Neural crest cell (in vitro differentiated cells): ENCODE results near the gene NUCB2. TPM values are rescaled to one million over a fixed set of nuclear protein-coding genes. Genes with fewer than 3 reads are reported as not detected.
"Not testable (repeated sequence)": the region's sequence is repeated elsewhere in the genome, so short reads cannot be mapped to it uniquely, and the experiment has no call there.

Source experiments
- DNase-seq: peaks from one replicate; pipeline ENCODE4 v3.0.0; 2021; ENCODE audit warnings: low read depth, mixed read lengths, low spot score
- H3K27ac Mint-ChIP-seq: one replicate; pipeline ENCODE4 v1.8.0; 2021; ENCODE audit warnings: mild to moderate bottlenecking, mixed read lengths; ENCODE audit not compliant: unreplicated experiment
- H3K27me3 Mint-ChIP-seq: 2 replicates; pipeline ENCODE4 v1.8.0; 2021; ENCODE audit warnings: low read depth, mild to moderate bottlenecking, mixed read lengths
- H3K36me3 Mint-ChIP-seq: 2 replicates; pipeline ENCODE4 v1.8.0; 2021; ENCODE audit warnings: low read depth, mild to moderate bottlenecking, mixed read lengths
- H3K4me1 Mint-ChIP-seq: 2 replicates; pipeline ENCODE4 v1.8.0; 2021; ENCODE audit warnings: mixed read lengths
- H3K4me3 Mint-ChIP-seq: one replicate; pipeline ENCODE4 v1.8.0; 2021; ENCODE audit warnings: mild to moderate bottlenecking, mixed read lengths
- H3K9me3 Mint-ChIP-seq: 2 replicates; pipeline ENCODE4 v1.8.0; 2021; ENCODE audit warnings: mixed read lengths
- total RNA-seq: library from RNA; stranded (reverse); gene quantifications from 2 replicates; pipeline ENCODE4 v1.2.1, GENCODE V29; 2021
- TF ChIP-seq, protein P1 (sequence below): fragments of 200-600 bp; sonication (generic); conservative IDR thresholded peaks from 2 replicates; pipeline ENCODE4 v1.5.0; 2021; ENCODE audit warnings: antibody characterized with exemption, mild to moderate bottlenecking

The NUCB2 gene
- total RNA-seq, 1 donor from 2014 or later: 59.3 TPM

DNA sequence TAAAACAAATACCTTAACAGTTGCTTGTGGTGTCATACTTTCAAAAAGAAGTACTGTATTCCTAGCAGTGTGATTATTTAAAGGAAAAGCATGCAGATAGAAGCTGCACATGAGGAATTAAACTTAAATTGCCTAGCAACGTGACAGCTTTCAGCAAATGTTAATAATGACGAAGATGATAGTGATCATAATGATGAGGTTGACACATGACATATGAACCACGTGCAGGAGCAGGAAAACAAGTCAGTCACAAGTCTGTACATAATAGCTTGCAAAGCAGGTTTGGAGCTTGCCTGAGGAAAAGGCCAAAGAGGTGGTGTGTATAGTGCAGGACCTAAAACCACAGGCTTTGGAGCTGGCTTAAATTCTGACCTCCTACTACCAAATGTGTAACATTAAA, 38.2 kb upstream of the NUCB2 start:
- Mint-ChIP-seq H3K27me3 (no peaks in the 10 kb centered on the region), H3K36me3 (no peaks in the 10 kb centered on the region), H3K4me3 (no peak overlapping the region), H3K9me3 (no peaks in the 10 kb centered on the region), H3K27ac (no peak overlapping the region), H3K4me1 (peaks cover 4% of the 10 kb centered on the region)
- TF ChIP-seq, protein P1, sequence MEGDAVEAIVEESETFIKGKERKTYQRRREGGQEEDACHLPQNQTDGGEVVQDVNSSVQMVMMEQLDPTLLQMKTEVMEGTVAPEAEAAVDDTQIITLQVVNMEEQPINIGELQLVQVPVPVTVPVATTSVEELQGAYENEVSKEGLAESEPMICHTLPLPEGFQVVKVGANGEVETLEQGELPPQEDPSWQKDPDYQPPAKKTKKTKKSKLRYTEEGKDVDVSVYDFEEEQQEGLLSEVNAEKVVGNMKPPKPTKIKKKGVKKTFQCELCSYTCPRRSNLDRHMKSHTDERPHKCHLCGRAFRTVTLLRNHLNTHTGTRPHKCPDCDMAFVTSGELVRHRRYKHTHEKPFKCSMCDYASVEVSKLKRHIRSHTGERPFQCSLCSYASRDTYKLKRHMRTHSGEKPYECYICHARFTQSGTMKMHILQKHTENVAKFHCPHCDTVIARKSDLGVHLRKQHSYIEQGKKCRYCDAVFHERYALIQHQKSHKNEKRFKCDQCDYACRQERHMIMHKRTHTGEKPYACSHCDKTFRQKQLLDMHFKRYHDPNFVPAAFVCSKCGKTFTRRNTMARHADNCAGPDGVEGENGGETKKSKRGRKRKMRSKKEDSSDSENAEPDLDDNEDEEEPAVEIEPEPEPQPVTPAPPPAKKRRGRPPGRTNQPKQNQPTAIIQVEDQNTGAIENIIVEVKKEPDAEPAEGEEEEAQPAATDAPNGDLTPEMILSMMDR: no peak
- no peak for DNase-seq

DNA sequence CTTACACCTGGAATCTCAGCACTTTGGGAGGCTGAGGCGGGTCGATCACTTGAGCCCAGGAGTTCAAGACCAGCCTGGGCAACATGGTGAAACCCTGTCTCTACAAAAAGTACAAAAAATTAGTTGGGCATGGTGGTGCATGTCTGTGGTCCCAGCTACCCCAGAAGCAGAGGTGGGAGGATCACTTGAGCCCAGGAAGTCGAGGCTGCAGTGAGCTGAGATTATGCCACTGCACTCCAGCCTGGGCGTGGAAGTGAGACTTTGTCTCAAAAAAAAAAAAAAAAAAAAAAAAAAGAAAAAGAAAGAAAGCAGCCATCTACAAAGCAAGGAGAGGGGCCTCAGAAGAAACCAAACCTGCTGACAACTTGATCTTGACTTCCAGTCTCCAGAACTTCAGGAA, 36.6 kb upstream of the NUCB2 start:
- not testable (repeated sequence) for DNase-seq, H3K27me3 Mint-ChIP-seq, H3K9me3 Mint-ChIP-seq, H3K4me1 Mint-ChIP-seq, H3K36me3 Mint-ChIP-seq, H3K4me3 Mint-ChIP-seq, H3K27ac Mint-ChIP-seq

DNA sequence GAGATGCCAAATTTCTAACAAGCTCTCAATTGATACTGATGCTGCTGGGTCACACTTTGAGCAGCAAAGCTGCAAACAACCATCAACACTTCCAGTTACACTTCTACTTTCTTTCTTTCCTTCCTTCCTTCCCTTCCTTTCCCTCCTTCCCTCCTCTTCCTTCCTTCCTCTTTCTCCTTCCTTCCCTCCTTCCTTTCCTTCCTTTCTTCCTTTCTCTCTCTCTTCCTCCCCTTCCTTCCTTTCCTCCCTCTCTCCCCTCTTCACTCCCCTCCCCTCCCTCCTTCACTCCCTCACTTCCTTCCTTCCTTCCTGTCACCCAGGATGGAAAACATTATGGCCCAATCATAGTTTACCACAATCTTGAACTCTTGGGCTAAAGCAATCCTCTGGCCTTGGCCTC, 35.8 kb upstream of the NUCB2 start:
- Mint-ChIP-seq H3K27ac (no peak overlapping the region), H3K4me1 (no peaks in the 10 kb centered on the region), H3K9me3 (no peaks in the 10 kb centered on the region), H3K36me3 (no peaks in the 10 kb centered on the region), H3K27me3 (no peaks in the 10 kb centered on the region), H3K4me3 (no peak overlapping the region)
- TF ChIP-seq, protein P1: no peak
- DNase-seq: no peak

GRCh38 chr11:17242954-17243353, 33.6 kb upstream of the NUCB2 start:
- H3K27me3 Mint-ChIP-seq, DNase-seq, H3K4me1 Mint-ChIP-seq, H3K27ac Mint-ChIP-seq, H3K36me3 Mint-ChIP-seq, H3K9me3 Mint-ChIP-seq, H3K4me3 Mint-ChIP-seq: not testable (repeated sequence)

GRCh38 chr11:17244046-17244445, 32.5 kb upstream of the NUCB2 start:
- Mint-ChIP-seq H3K9me3 (no peaks in the 10 kb centered on the region), H3K27me3 (no peaks in the 10 kb centered on the region), H3K4me1 (no peaks in the 10 kb centered on the region), H3K27ac (no peak overlapping the region), H3K4me3 (no peak overlapping the region), H3K36me3 (no peaks in the 10 kb centered on the region)
- no peak for DNase-seq
- TF ChIP-seq, protein P1: no peak

DNA sequence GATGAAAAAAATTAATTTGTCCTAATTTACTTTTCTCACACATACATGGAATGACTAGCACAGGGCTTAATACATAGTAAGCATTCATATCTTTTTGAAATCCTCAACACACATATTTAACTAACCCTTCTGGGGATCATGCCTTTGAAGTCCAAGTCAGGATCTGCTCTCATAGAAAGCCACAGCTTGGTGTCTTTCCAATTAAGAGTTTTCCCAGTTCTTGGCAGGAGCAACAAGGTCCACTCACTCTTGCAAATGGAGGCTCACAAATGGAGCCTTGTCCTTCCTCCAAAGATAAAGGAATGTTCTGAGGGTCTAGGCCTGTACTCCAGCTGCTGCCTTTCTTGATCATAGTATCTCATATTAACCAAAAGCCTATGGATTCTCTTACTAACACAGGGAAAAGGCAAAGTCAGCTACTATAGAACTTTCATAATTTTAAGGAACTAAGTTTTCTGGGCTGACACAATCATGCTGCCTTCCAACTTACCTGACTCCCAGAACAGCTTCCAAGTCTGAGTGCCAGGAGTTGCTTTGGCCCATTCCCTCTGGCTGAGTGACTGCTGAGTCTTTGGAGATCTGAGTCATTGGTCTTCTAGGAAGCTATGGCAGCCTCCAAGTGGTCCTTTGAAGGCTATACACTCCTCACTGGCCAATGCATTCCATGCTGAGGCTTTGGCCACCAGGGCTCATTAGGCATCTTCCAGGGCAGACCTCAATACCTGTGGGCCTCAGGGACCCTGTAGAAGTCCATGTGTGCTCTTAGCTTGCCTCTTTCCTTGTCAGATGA, 25.8 kb upstream of the NUCB2 start:
- no peak for DNase-seq
- TF ChIP-seq, protein P1: no peak

More for the DNA sequence above, 25.8 kb upstream of the NUCB2 start:
- Mint-ChIP-seq H3K4me1 (no peaks in the 10 kb centered on the region), H3K4me3 (no peak overlapping the region), H3K27me3 (no peaks in the 10 kb centered on the region), H3K27ac (no peak overlapping the region), H3K9me3 (no peaks in the 10 kb centered on the region), H3K36me3 (no peaks in the 10 kb centered on the region)
